Stimulated activated CD8-positive, alpha-beta memory T cell treated with anti-CD3 and anti-CD28 coated beads, Interleukin-12 subunit alpha, Interleukin-12 subunit beta, amount 100 ng/mL, for 24 hours (primary cell): ENCODE measurements around the gene RRP9.

ENCODE experiments used
- DNase-seq: peaks from one replicate; pipeline ENCODE4 v3.0.0-alpha.2; 2020; ENCODE audit errors: extremely low read depth

Gene RRP9

DNA sequence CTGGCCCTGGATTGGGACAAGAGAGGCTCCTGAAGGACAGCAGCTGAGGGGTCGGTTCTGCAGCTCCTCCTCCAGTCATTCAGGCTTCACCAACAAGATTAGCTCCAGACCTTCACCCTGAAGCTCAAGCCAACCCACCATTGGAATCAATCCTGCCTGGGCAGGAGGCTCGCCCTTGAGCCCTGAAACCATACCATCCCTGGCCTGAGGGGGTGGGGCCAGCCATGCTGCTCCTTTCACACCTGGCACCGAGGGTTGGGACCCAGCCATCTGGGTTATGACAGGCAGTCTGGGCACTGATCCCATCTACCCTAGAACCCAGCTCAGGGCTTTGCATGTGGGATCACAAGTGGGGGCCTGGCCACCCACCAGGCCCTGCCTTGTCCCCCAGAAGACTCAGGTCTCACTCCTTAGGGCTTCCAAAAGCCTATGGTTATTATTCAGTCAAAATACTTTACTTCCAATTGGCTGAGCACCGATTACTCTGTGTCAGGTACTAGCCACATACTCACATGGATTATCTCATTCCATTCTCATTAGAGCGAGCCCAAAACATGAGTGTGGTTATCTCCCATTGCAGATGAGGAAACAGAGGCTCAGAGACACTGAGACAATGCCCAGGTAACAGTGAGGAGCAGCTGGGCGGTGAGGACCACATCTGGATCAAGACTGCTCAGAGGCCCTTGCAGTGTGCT, 29.0 kb upstream of the RRP9 start:
- no peak for DNase-seq

DNA sequence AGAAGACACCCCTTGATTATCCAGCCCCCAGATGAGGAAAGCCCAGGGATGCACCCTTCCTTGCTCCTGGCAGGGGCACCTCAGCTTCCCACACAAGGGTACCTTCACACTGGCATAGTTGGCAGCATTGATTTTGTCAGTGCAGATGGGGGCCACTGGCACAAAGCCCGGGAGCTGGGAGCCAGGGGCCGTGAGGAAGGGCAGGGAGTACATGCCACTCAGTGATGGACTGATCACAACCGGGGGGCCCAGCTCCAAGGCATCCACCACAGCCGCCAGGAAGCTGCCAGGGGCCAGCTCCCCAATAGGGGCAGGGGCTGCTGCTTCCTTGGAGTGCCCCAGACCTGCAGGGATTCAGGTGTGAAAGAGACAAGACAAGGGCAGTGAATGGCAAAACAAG, 28.1 kb upstream of the RRP9 start:
- no peak for DNase-seq

DNA sequence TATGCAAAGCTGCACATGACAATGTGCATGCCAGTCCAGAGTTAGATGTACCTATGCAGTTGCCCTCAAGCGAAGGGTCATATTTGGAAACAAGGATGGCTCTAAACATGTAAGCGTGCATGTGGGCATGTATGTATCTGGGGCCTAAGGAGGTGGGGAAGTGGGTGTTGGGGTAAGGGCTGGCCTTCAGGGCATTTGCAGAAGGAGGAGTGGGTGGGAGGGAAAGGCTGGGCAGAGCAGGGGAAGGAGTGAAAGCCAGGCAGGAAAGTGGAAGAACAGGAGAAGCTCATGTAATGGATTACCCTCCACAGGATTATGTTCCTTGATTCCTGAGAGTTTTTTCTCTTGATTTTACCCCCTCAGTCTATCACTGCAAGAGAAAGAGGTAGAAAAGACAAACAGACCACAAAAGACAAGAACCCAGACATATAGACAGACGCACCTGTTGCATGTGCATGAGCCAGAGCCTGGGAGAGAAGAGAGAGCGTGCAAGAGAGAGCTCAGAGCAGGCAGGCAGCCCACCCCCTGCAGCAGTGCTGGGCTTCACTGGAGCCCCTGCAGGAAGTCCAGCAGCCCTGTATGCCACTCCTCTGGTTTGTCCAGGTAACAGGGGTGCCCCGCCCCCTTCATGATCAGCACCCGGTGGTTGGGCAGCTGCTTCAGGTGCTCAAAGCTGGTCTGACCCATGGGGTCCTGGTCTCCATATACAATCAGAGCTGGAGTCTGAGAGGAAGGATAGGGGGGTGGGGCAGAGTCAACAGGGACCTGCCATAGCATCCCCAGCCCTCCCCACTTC, 27.4 kb upstream of the RRP9 start:
- DNase-seq = no peak

DNA sequence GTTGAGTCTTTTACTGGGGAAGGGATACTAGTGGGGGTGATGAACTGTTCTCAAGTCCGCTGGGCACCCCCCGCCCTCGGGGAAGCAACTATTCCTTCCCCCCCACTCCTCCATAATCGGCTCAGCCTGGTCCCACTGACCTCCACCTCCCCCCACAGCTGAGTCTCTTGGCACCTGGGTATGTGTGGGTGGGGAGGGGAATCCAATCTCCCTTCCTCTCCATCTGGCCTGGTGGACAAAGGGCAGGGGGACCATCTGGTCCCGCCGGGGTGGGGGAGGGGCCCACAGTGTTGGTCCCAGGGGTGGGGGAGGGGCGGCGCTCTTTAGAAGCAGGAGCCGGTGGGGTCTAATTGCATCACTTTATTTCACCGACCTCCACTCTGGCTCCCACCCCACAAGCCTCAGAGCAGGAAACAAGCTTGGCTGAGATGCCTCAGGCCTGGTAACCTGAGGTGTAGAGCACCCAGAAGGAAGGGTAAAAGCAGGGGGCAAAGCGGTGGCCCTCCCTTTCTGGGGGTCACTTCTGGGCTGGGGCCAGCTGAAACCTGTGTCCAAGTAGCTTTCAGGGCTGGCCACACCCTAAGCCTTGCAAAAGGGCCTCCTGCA, 26.6 kb upstream of the RRP9 start:
- DNase-seq = no peak

DNA sequence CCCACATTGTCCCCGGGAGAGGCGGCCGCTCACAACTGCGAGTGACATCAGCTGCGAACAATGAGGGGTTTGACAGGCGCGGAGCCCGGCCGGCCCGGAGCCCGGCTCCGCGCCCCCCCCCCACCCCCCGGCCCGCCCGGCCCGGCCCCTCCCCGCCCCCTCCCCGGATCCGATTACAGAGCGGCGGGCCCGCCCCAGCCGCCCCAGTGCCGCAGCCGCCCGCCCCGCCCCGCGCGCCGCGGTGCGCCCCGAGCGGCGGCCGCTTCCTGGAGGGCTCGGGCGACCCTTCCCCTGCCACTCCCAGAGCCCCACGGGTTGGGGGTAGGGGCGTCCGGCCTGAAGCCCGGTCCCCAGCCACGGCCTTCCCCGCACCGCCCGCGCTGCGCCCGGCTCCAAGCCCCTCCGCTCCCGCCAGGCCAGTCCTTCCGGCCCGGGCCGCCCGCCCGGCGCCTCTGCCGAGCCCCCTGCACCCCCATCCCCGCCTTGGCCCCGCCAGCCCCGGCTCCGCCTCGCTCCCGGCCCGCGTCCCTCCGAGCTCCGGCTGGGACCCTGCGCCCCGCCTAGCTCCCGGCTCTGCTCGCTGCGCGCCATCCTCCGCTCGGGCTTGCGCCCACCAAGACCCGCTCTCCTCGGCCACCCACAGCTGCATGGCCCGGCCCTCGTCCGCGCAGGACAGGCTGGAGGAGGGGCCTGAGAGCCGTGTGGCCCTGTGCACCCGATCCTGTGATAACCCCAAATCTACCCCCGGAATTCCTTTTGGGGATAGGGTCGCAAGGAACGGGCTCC, 25.9 kb upstream of the RRP9 start, which contains the start of gene PCBP4:
PCBP4 (minus strand) TSS at position 71 of the 786 bp plus-strand sequence. CDS start 6,214 bp downstream, outside the sequence.
- DNase-seq = no peak

DNA sequence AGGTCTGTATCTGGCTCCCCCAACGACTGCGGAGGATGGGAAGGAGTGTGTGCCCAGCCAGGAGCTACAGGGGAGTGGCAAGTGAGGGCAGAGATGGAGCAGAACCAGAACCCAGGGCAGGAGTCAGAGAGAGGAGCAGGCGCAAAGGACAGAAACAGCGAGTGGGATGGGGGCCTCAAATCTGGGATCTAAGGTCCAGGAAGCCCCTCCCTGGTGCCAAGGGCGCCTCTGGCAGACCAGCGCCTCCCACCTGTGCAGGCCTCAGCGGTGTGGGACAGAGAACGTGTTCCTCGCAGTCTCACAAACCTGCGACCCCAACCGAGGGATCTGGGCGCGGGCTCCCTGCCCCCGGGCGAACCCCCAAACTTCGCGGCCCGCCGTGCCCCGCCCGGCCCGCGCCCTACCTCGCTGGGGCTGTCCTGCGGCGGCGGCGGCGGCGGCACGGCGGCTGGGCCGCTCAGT, 25.2 kb upstream of the RRP9 start:
- no peak for DNase-seq

DNA sequence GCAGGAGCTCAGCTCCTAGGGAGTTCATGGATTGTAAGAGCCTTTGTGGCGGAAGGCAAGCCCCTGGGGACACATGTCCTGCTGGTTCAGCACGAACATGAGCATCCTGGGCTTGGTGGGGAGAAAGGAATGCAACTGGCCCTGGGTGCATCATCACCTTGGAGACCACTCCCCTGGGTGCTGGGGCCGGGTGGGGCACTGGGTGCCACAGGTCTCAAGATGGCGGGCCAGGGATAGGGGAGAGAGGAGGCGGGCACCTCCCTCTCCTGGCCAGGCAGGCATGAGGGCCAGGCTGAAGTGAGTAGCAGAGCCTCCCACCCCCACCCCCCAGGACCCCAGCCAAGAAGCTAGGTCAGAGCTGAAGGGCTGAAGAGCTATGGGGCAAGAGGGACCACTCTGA, 24.8 kb upstream of the RRP9 start:
- DNase-seq = no peak

DNA sequence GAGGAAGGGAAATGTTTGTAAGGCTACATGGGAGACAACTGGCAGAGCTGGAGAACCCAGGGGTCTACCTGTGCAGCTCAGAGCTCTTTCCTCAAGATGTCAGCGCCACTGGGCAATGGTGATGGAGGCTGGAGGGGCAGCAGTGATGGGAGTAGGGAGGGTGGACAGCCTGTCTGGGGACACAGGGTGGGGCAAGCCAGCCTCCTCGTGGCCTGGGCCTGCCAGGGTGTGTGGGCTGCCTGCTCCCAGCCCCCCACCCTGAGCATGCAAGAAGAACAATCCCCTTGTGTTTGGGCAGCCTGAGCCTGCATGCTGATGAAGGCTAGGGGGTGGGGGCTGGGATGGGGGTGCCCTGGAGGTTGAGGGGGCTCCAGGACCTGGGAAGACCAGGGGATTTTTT, 24.3 kb upstream of the RRP9 start:
- no peak for DNase-seq

DNA sequence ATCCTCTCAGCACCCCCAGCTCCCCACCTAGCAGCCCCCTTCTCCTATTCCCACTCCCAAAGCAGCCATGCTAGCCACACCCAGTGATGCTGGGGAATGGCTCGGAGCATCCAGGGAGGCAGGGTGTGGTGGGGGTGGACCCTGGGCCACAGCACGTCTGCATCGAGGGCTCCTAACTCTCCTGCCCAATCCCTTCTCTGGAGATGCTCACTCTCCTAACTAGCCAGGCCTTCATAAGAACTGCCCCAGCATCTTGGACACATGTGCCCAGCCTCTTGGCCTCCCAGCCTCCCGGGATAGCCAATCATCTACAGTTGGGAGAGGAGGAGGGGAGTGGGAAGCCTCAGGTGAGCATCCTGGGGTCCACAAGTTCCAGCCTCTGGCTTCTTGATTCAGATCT, 22.8 kb upstream of the RRP9 start:
- no peak for DNase-seq

DNA sequence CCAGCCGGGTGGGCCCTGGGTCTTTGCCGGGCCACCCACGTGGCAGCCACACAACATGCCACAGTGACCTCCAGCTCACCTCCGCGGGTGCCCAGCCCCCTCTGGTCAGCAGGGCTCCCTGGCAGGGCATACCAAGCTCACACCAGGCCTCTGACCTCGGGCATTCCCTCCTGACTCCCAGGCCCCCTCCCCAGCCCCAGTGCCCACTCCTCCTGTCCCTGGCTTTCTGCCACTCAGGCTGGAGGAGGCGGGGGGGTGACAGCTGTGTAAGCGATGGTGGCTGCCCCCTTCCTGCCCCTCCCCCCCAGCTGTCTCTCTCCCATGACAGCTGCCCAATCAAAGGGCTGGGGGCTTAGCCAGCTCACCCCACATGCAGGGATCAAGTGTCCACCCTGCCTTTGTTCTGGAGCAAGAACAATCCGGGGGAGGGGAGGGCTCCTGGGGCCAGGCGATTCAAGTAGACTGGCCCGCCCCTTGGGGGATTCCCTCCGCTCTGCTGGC, 22.3 kb upstream of the RRP9 start:
- DNase-seq = no peak

DNA sequence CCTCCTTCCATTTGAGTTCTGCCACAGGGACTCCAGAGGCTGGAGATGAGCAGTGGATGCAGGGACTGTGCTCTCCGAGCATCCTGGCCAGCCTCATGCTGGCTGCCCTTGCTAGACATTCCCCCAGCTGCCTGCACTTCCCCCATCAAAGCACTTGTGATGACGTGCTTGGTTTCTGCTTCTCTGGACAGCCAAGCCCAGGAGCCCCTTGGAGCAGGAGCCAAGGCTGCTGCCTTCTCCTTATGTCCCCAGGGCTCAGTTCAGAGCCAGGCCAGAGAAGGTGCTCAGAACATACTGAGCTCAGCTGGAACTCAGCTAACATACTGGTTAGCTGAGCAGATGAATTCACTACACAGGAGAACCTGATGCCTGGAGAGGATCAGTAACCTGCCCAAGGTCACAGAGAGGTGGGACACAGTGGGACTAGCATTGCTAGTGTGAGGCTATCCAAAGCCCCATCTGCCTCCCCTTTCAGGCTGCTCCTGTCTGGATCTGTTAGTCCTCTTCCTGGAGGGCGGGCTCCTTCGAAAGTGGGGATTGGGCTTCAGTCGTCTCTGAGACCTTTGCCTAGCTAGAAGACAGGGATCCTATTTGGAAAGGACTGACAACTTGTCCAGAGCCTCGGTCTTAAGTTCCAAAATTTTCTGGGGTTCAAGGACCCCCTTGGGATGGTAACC, 21.3 kb upstream of the RRP9 start:
- DNase-seq = no peak

DNA sequence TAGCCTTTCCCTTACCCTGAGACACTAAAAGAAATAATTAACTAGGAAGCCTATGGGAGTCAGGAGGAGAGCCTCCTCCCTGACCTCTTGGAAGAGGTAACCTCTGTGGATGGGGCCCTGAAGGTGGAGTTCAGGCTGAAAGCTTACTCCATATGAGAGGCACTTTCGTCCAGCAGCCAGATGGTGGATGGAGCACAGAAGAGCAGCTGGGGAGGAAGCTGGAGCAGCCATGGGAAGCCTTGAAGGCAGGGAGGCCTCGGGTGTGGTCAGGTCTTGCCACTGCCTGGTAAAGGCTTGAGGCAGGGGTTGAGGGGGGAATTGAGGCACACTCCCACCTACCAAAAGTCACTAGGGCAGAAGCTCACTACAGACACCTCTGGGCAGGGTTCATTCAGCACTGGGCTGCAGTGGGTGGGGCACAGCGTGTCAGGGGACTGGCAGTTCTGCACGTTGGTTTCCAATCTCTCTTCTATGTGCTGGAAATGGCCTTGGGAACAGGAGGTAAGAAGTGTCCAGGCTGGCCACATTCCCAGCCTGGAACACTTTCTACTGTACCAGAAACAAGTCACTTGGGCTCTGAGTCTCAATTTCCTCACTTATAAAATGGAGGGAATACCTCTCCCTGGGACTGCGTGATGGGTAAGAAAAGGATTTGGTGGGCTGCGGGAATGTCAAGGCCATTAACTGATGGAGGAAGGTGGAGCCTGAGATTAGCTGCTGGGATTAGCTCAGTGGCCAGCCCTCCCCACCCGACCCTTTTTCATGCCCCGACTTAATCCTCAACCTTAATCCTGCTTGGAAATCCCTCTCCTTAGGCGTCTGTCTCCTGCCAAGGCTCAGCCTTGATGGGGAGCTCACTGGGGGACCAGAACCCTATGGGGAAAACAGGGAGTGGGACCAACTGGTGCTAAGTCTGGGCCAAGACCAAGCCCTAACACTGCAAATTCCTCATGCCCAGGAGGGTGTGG, 20.2 kb upstream of the RRP9 start:
- DNase-seq = no peak

DNA sequence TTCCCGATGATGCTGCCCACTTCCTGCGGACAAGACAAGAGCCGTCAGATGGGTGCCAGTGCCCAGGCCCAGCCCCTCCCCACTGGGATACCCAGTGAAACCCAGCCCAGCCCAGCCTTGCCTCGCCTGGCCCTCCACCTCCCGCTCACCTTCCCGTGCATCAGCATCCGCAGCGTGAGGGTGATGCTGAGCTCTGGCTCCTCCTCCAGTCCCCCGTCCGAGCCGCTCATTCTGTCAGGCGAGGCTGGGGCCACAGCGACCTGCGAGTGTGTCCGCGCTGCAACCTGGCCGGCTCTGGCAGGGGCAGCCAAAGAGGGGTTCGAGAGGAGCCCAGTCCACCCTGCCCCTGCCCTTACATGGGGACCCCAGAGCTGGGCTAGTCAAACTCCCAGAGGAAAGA, 19.3 kb upstream of the RRP9 start:
- no peak for DNase-seq

DNA sequence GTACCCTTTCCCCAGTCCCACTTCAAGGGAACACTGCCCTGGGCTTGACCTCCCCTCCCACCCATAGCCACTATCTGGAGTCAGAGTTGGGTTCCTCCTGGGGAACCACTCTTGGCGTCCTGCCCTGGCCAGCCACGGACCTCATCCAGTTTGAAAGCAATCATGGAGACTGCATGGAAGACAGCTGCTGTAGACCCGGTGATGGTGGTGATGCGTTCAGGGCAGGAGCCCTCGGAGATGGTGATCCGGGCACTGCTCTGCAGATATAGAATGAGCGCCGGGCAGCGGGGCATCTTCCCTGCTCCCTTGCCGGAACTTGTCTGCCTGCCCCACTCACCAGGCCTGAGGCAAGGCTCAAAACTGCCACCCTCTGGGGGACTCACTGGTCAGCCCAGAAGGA, 18.7 kb upstream of the RRP9 start:
- no peak for DNase-seq

DNA sequence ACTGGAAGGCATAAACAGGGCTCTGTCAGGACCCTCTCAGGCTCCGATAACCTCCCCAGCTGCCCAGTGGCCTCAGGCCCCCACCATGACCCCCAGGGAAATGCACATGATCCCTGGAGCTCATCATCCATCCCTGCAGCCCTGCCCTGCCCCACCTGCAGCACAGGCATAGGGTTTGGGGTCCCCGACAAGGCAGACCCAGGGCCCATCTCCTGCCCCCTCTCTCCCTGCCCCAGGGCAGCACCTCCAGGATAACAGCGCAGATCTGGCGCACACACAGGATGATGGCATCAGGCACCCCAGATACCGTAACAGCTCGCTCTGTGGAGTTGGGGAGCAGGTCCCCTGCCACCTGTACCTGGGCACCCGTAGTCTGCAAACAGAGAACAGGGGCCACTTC, 17.9 kb upstream of the RRP9 start:
- no peak for DNase-seq

DNA sequence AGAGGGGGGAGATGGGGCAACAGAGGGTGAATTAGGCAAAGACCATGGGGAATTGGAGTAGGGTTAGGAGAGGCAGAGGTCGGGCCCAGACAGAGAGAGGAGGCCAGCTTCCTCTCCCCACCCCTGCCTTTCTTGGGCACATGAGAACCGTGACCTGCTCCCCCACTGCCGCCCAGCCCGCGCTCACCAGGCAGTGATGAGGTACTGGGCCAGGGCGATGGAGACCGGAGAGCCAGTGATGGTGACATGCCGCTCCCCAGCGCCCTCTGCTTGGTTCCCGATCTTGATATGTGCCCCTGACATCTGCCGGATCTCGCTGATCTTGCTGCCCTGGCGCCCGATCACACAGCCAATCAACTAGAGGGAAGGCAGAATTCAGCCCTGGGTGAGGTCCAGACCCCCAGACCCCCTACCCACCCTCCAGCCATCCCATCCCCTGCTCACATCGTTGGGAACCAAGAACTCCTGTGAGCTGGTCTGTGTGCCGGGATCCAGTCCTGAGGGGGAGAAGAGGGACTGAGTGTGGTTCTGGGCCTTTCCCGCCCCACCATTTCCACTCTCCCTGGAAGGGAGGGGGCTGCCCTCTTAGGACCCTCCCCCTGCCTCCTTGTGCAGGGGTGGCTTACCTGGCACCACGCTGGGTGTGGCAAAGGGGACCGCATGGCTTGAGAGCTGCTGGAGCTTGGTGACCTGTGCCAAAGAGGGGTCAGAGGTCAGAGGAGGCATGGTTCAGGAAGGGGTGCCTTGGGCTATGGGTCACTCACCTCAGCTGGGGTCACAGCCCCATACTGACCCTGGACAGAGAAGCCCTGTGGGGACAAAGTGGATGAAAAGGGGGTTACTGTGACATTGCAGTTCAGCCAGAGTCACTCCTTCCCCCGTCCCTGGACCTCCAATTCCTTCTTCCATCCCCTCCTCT, 17.2 kb upstream of the RRP9 start:
- DNase-seq = no peak

DNA sequence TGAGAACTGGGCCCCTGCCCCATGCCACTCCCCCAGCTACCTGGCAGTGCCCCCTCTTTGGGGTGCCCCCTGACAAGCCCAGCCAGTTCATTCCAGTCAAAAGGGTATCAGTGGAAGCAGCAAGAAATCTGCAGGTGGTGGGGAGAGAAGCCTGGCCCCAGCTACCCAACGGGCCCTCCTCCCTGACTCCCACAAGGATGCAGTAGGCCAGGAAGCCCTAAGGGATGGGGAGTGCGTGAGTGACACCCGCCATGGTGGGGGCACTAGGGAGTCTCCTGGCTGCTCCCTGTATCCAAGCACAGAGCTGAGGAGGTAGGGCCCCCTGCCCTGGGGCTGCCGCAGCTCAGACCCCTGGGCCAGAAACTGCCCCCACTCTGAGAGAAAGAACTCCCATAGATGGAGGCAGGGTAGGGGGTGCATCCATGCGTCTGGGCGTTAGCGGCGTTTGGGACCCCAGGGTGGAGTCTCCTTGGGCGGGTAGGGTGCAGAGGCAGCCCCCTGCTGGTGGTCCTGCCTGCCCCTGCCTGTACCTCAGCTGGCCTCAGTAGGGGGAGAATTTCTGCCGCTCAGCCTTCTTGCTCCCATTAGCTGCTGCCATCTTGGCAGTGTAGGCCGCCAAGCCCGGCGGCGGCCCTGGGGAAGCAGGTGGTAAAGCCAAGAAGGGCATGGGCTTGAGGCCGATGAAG, 16.0 kb upstream of the RRP9 start:
- no peak for DNase-seq
